Dedifferentiated amniotic fluid mesenchymal stem cell (primary cell): ENCODE results near the gene MAPKAPK5.
"Not testable (repeated sequence)": the region's sequence is repeated elsewhere in the genome, so short reads cannot be mapped to it uniquely, and the experiment has no call there.

Experiments
- DNase-seq: peaks from one replicate; pipeline ENCODE4 v3.0.0-alpha.2; 2016; ENCODE audit errors: extremely low spot score

Gene MAPKAPK5

DNA sequence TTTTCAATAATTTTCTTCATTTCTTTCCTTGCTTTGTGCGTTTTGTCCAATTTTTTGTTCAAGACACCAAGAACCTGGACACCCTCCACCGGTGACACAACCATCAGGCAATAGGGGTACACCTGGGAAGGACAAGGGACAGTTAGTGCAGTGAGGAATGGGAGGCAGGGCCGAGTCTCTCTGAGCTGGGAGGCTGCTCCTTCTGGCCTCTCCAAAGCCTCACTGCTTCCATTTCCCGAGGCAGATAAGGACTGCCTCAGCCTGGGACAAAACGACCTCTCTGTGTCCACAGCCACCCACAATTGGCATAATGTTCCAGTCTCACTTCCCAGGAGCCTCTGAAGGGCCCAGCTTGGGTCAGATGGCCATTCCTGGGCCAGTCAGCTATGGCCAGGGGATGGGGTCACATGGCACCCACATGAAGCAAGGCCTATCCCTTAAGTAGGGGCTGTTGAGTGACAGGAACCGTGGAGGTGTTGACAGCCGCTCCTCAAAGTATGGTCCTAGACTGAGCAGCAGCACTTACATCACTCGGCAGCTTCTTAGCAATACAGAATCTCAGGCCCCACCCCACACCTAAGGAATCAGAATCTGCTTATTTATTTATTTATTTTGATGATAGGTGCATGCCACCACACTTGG, 13.6 kb upstream of the MAPKAPK5 start:
- DNase-seq: no peak

DNA sequence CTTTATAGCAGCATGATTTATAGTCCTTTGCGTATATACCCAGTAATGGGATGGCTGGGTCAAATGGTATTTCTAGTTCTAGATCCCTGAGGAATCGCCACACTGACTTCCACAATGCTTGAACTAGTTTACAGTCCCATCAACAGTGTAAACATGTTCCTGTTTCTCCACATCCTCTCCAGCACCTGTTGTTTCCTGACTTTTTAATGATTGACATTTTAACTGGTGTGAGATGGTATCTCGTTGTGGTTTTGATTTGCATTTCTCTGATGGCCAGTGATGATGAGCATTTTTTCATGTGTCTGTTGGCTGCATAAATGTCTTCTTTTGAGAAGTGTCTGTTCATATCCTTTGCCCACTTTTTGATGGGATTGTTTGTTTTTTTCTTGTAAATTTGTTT, 12.4 kb upstream of the MAPKAPK5 start:
- DNase-seq: not testable (repeated sequence)

DNA sequence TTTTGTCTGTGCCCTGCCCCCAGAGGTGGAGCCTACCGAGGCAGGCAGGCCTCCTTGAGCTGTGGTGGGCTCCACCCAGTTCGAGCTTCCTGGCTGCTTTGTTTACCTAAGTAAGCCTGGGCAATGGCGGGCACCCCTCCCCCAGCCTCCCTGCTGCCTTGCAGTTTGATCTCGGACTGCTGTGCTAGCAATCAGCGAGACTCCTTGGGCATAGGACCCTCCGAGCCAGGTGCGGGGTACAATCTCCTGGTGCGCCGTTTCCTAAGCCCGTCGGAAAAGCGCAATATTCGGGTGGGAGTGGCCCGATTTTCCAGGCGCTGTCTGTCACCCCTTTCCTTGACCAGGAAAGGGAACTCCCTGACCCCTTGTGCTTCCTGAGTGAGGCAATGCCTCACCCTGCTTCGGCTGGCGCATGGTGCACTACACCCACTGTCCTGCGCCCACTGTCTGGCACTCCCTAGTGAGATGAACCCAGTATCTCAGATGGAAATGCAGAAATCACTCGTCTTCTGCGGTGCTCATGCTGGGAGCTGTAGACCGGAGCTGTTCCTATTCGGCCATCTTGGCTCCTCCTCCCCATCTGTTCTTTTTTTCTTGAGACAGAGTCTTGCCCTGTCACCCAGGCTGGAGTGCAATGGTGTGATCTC, 7.2 kb upstream of the MAPKAPK5 start:
- not testable (repeated sequence) for DNase-seq

DNA sequence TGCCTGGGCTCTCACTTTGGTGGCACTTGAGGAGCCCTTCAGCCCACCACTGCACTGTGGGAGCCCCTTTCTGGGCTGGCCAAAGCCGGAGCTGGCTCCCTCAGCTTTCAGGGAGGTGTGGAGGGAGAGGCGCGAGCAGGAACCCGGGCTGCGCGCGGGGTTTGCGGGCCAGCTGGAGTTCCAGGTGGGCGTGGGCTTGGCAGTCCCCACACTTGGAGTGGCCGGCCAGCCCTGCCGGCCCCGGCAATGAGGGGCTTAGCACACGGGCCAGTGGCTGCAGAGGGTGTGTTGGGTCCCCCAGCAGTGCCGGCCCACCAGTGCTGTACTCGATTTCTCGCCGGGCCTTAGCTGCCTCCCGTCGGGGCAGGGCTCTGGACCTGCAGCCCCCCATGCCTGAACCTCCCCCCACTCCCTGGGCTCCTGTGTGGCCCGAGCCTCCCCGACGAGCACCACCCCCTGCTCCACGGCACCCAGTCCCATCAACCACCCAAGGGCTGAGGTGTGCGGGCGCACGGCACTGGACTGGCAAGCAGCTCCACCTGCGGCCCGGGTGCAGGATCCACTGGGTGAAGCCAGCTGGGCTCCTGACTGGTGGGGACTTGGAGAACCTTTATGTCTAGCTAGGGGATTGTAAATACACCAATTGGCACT, 6.4 kb upstream of the MAPKAPK5 start:
- not testable (repeated sequence) for DNase-seq

DNA sequence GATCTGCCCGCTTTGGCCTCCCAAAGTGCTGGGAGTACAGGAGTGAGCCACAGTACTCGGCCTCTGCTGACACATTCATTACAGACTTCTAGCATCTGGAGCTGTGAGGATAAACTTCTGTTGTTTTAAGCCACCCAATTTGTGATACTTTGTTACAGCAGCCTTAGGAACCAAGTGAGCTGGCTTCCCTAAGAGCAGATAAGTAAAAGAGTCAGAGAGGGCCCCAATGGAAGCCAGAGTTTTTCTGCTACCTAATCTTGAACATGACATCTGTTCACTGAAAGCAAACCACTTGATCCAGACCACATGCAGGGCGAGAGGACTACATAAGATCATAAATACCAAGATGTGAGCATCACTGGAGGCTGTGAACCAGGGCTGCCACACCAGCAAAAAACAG, 3.7 kb upstream of the MAPKAPK5 start:
- no peak for DNase-seq

DNA sequence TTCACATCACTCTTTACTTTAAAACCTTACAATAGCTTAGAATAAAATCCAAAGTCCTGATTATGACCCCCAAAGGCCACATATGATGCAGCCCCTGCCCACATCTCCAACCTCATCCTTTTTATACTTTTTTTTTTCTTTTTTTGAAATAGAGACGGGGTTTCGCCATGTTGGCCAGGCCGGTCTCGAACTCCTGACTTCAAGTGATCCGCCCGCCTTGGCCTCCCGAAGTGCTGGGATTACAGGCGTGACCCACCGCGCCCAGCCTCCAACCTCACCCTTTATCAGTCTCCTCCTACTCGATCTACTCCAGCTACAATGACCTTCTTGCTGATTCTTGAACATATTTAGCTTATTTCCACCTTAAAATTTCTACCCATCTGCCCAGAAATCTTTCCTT, 1.2 kb upstream of the MAPKAPK5 start:
- no peak for DNase-seq

DNA sequence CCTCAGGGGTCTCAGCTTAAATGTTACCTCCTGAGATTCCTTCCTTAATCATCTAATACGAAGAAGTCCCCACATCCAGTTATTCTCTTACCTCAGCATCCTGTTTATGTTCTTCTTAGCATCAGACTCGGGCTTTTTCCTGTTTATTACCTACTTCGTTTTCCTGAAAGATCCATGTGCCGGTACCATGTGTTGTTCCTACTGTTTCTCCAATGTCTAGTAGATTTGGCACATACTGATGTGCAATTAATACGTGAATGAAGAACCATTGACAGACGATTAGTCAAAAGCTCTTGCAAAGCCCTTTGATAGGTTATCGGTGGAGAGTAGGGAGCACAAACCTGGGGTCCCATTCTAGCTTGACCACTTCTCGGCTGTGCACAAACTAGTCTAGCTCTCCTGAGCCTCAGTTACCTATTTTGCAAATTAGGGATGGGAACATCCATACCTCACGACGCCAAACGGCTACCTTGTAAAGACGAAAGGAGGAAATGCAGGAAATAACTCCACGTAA, 735 bp upstream of the MAPKAPK5 start:
- no peak for DNase-seq

DNA sequence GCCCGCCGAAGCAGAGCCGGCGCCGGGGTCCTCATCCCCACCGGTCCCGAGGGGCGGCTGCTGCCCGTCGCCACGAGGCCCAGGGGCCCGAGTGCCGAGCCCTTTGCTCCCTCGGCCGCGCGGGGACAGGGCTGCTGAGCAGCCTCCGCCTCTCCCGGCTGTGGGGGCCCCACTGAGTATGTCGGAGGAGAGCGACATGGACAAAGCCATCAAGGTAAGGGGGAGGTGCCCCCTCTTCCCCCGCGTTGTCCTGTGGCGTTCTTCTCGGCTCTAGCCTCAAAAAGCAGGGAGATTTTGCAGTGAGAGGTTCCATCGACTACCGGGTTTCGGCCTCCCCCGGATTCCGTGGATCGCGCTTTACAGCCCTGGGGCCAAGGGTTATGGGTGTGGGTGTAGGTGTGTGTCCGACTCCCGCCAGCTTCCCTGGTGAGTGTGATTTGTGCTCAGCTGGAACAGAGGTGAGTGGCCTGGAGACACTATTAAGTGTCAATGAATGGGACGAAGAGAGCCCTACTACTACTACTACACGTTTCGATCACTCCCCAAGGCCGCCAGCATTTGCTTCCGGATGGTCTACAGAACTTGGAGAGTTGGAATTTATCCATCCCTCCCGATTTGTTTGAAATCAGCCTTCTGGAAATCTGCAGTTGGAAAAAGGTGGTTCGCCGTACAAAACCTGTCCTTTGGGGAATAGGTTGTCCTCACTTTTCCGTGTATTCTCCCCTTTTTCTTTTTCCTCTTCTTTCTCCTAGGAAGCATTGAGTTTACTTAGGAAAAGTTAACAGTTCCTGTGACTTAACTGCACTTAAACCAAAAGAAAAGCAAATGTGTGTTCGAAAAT, 748 bp downstream of the MAPKAPK5 start:
- DNase-seq: no peak

DNA sequence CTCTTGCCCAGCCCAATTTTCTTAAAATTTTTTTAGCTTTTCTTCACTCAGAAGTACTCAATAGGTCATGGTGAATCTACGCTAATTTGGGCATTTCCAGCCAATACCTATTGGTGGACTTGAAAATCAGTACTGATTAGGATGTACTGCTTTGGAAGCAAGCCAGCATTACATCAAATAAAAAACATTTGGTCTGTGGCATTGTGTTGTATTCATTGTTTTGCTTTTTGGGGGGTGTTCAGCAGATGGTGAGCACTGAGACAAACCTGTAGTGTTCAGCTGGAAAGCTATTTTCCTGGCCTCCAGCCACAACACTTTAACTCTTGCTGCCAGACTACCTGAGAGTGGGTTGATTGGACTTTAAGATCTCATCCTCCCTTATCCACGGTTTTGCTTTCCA, 4.0 kb downstream of the MAPKAPK5 start:
- no peak for DNase-seq

DNA sequence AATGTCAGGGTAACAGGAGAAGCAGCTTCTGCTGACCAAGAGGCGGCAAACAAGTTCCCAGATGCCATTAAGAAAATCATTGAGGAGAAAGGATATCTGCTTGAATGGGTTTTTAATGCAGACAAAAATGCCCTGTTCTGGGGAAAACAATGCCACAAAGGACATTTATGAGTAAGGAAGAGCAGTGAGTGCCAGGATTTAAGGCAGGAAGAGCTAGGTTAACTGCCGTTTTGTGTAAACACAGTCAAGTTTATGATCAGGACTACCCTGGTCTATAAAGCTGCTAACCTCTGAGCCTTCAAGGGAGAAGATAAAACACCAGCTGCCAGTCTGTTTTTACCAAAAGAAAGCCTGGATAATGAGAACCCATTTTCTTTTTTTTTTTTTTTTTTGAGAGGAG, 8.5 kb downstream of the MAPKAPK5 start:
- no peak for DNase-seq

DNA sequence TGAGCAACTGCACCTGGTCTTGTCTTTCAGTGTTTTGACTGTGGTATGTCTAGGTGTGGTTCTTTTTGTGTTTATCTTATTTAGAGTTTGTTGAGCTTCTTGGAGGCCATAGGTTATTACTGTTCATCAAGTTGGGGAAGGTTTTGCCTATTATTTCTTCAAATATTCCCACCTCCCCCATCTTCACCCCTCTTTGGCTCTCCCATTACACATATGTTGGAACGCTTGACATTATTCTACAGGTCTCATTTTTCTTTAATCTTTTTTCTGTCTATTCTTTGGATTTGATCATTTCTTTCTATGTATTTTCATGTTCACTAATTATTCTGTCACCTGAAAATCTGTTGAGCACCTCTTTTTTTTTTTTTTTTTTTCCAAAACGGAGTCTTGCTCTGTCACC, 16.2 kb downstream of the MAPKAPK5 start:
- no peak for DNase-seq

DNA sequence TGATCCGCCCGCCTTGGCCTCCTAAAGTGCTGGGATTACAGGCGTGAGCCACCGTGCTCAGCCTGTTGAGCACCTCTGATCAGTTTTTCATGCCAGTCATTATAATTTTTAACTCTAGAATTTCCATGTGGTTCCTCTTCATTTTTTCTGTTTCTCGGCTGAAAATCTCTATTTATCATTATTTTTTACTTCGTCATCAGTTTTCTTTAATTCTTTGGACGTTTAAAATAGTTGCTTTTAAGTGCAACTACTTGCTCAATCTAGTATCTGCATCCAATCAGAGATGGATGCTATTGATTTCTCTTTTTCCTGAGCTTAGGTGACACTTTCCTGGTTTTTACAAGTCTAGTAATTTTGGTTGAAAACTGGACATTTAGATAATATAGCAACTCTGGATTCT, 16.8 kb downstream of the MAPKAPK5 start:
- no peak for DNase-seq

DNA sequence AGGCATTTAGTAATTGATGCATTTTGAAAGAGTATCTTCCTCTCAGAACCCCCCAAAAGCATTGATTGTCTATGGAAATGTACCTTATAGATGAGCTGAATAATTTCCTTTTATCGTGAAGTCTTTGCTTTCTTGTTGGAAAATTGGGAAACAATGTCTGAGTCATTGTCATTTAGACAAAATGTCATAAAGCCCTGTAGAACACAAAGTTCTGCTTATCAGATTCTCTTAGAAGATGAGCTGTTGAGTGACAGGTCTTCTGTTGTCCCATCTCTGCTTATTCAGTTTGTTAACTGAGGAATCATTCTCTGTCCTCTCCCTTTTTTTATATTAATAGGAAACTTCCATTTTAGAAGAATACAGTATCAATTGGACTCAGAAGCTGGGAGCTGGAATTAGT, 22.9 kb downstream of the MAPKAPK5 start:
- DNase-seq: no peak

DNA sequence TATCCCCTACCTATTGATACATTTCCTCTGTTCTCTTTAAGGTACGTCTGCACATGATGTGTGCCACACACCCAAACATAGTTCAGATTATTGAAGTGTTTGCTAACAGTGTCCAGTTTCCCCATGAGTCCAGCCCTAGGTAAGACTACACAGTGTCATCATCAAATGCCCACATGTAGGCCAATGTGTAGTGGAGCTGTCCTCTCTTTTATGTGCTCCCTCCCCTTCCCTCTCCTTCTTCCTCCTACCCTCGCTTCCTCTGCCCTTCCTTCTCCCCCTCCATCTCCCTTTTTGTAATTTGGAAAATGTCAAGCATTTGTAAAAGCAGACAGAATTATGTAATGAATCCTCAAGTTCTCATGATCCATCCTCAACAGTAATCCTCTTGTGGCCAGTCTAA, 25.5 kb downstream of the MAPKAPK5 start:
- DNase-seq: no peak

DNA sequence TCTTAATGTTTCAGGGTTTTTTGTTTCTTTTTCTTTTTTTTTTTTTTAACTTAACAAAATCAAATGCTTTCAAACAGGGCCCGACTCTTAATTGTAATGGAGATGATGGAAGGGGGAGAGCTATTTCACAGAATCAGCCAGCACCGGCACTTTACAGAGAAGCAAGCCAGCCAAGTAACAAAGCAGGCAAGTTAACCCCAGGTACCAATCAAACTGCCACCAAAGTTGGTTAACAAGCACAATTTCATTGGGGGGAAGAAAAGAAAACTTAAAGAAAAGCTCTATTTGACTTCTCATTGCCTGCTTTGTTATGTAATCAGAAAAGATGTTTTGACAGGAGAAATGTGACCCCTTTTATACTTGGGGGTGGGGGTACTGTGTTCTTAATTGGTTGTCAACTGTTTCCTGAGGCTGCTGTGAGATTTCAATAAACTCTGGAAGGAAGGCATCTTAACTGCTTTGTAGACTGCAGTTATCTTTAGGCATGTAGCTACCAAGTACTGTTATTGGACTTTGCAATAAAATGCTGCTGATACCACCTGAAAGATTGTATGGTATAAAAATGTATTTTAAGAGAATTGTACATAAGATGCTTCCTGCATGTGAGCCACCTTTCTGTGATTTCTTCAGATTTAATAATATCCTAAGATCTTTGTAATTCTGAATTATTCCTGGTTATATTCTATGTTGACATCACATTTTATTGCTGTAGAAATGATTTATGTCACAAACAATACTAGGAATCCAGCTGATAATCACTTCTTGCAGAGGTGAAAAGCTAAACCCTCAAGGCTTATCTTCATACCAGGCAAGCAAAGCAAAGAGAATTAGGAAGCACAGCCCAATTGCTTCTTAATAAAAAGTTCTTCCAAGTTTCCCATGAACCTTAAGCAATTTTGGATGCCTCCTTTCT, 26.9 kb downstream of the MAPKAPK5 start:
- DNase-seq: no peak

DNA sequence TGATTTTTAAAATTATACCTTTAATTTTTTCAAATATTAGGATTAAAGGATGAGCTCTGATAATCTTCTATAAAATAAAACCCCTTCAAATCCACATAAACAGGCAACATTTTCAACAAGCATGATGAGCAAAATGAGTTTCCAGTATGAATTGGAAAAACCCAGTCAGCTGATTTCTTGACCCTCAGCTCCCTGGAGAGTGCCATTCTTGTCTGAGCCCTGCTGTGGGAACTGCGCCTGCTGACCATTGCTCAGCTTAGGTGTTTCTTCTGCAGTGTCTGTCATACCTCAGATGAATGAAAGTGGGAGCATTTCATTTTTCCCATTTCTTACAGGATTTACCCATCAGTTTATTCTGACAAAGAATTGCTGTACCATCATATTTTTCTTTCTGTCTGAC, 27.6 kb downstream of the MAPKAPK5 start:
- no peak for DNase-seq

DNA sequence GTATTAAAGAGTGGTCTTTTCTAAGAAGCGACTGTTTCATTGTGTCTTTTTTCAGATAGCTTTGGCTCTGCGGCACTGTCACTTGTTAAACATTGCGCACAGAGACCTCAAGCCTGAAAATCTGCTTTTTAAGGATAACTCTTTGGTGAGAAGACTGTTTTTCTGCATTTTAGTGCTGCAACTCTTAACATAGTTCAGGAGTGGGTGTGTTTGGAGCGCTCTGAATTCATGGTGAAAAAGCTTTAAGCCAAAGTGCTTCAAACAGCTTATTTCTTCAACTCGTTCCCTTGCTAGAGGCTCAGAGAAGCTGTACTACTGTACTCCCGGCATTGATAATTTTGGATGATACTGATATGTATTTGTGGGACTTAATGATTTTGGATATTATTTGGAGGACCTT, 28.2 kb downstream of the MAPKAPK5 start:
- no peak for DNase-seq

DNA sequence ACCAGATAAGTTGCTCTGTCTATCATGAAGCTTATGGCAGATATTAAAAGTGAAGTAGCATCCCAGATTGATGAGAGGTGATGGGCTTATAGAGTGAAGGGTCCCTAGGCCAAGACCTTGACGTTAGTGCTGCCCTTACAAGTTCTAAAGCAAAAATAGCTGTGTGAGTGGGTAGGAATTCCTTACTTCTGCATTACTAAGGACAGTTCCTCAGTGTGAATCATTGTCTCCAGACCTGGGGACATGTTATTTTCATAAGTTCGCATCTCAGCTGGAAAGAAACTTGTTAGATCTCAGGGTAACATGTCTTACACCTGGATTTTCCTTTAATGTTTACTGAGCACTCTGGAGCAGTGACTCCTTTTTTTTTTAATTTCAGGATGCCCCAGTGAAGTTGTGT, 28.7 kb downstream of the MAPKAPK5 start:
- DNase-seq: no peak

DNA sequence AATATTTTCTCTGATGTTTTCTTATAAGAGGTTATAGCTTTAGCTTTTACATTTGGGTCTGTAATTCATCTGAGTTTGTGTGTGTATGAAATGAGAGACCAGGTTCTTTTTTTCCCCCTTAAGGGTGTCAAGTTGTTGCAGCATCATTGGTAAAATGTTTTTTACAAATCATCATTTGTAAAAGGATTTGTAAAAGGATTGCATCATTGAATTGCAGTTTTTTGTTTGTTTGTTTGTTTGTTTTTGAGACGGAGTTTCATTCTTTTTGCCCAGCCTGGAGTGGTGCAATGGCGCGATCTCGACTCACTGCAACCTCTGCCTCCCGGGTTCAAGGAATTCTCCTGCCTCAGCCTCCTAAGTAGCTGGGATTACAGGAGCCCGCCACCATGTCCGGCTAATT, 31.1 kb downstream of the MAPKAPK5 start:
- no peak for DNase-seq

DNA sequence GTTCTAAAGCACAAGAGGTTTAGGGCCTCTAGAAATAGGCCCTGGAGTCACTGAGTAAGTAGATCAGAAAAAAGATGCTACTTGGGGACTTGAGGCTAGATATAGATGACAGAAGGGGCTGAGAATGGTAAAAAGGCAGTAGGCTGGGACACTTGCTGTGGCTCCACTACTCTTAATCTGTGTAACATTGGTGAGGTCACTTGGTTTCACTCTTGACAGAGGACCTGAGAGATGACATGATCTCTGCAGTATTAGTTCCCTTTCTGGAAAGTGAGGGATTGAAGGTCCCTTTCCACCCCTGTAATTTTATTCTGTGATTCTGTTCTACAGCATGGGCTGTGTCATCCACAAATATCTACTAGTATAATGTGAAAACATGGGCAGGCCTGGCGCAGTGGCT, 39.7 kb downstream of the MAPKAPK5 start:
- no peak for DNase-seq
